BE2C (cell line): ENCODE results near the gene CD6.

Experiments
- DNase-seq: peaks from one replicate; pipeline ENCODE4 v3.0.0-alpha.2; 2020
- H3K27me3 ChIP-seq: fragments of 250-450 bp; sonication (Bioruptor Pico); 2 replicates; pipeline ENCODE4 v1.5.1; 2020; ENCODE audit warnings: mild to moderate bottlenecking
- H3K36me3 ChIP-seq: fragments of 250-450 bp; sonication (Bioruptor Pico); 2 replicates; pipeline ENCODE4 v1.5.1; 2020; ENCODE audit warnings: mild to moderate bottlenecking
- H3K4me1 ChIP-seq: fragments of 250-450 bp; sonication (Bioruptor Pico); 2 replicates; pipeline ENCODE4 v1.5.1; 2020
- H3K4me3 ChIP-seq: 2 replicates; pipeline ENCODE4 v1.5.1; 2011; ENCODE audit warnings: low read depth, low read length
- H3K9me3 ChIP-seq: fragments of 250-450 bp; sonication (Bioruptor Pico); 2 replicates; pipeline ENCODE4 v1.5.1; 2020
- TF ChIP-seq, protein P1 (sequence below): IDR thresholded peaks from 2 replicates; pipeline ENCODE4 v1.5.1; 2012; ENCODE audit warnings: mild to moderate bottlenecking, low read depth, low read length

CD6 gene

GRCh38 chr11:61026121-61027031, 54.9 kb downstream of the CD6 start:
- H3K9me3 ChIP-seq: no peaks in the 10 kb centered on the region
- TF ChIP-seq, protein P1, sequence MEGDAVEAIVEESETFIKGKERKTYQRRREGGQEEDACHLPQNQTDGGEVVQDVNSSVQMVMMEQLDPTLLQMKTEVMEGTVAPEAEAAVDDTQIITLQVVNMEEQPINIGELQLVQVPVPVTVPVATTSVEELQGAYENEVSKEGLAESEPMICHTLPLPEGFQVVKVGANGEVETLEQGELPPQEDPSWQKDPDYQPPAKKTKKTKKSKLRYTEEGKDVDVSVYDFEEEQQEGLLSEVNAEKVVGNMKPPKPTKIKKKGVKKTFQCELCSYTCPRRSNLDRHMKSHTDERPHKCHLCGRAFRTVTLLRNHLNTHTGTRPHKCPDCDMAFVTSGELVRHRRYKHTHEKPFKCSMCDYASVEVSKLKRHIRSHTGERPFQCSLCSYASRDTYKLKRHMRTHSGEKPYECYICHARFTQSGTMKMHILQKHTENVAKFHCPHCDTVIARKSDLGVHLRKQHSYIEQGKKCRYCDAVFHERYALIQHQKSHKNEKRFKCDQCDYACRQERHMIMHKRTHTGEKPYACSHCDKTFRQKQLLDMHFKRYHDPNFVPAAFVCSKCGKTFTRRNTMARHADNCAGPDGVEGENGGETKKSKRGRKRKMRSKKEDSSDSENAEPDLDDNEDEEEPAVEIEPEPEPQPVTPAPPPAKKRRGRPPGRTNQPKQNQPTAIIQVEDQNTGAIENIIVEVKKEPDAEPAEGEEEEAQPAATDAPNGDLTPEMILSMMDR: no peak
- H3K27me3 ChIP-seq: no peaks in the 10 kb centered on the region
- DNase-seq: no peak
- no peak overlapping the region for H3K4me3 ChIP-seq
- H3K4me1 ChIP-seq: no peaks in the 10 kb centered on the region
- no peaks in the 10 kb centered on the region for H3K36me3 ChIP-seq

DNA sequence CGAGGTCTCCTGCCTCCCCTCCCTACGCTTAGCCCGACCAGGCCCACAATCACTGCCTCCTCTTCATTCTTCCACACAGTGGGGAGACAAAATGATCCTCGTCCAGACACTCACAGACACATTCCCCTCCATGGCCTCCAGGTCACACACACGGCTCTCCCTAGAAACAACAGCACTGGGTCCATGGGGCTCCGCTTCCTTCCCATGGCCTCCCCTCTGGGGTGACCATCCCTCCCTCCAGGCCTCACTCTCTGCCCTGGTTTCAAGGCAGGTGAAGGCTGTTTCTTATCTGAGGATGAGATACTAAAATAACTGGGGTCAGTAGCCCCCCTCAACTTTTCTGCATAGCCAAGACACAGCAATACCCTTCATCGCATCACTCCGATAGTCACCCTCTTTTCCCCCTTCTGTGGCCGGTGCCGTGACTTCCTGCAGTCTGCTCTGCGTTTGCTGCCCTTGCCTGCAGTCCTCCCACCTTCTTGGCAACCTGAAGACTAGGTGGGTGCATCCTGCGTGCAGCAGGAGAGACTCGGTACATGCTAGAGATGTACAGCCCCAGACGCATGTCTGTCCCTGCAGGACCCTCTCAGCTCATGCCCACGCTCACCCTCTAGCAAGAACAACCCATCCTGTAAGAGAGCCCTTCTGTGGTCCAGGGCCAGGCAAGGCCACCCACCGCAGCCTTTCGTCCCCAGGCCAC, 55.8 kb downstream of the CD6 start:
- Histone ChIP-seq H3K4me3 (no peak overlapping the region), H3K27me3 (no peaks in the 10 kb centered on the region), H3K9me3 (no peaks in the 10 kb centered on the region), H3K36me3 (no peaks in the 10 kb centered on the region), H3K4me1 (no peaks in the 10 kb centered on the region)
- no peak for DNase-seq
- TF ChIP-seq, protein P1: no peak

DNA sequence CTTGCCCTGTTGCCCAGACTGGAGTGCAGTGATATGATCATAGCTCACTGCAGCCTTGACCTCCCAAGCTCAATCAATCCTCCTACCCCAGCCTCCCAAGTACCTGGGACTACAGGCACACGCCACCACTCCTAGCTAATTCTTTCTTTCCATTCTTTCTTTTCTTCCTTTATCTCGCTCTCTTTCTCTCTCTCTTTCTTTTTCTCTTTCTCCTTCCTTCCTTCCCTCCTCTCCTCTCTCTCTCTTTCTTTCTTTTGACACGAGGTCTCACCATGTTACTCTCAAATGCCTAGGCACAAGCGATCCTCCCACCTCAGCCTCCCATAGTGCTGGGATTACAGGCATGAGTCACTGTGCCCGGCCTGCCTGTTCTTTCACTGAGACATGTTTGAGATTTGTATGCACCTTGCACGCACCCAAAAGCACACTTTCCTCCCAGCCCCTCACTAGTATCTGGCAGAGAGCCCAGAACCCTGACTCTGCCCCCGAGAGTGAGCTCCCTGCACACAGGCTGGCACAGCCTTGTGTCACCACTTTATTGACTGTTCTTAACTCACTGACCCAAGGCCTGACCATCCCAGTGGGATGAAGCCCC, 56.8 kb downstream of the CD6 start:
- H3K4me3 ChIP-seq: no peak overlapping the region
- H3K9me3 ChIP-seq: no peaks in the 10 kb centered on the region
- H3K27me3 ChIP-seq: no peaks in the 10 kb centered on the region
- no peaks in the 10 kb centered on the region for H3K36me3 ChIP-seq
- no peak for DNase-seq
- no peaks in the 10 kb centered on the region for H3K4me1 ChIP-seq
- TF ChIP-seq, protein P1: no peak

DNA sequence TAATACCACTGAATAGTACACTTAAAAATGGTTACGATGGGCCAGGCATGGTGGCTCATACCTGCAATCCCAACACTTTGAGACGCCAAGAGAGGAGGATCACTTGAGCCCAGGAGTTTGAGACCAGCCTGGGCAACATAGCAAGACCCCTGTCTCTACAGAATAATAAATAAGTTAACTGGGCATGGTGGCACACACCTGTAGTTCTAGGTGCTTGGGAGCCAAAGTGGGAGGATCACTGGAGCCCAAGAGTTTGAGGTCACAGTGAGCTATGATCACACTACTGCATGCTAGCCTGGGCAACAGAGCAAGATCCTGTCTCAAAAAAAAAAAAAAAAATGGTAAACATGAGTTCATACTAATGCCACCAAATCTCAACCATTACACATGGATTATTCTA, 61.3 kb downstream of the CD6 start:
- DNase-seq: no peak
- Histone ChIP-seq H3K4me3 (no peak overlapping the region), H3K4me1 (no peaks in the 10 kb centered on the region), H3K36me3 (no peaks in the 10 kb centered on the region), H3K9me3 (no peaks in the 10 kb centered on the region), H3K27me3 (no peaks in the 10 kb centered on the region)
- TF ChIP-seq, protein P1: no peak

- H3K36me3 ChIP-seq: no peaks in the 10 kb centered on the region
- H3K9me3 ChIP-seq: no peaks in the 10 kb centered on the region
- no peak overlapping the region for H3K4me3 ChIP-seq
- no peaks in the 10 kb centered on the region for H3K27me3 ChIP-seq
- no peaks in the 10 kb centered on the region for H3K4me1 ChIP-seq
- DNase-seq: no peak
- TF ChIP-seq, protein P1: no peak
These were observed 61.9 kb downstream of the CD6 start for GRCh38 chr11:61033417-61033816.

GRCh38 chr11:61034111-61034510, 62.6 kb downstream of the CD6 start:
- H3K27me3 ChIP-seq: no peaks in the 10 kb centered on the region
- no peaks in the 10 kb centered on the region for H3K9me3 ChIP-seq
- H3K4me3 ChIP-seq: no peak overlapping the region
- H3K4me1 ChIP-seq: no peaks in the 10 kb centered on the region
- H3K36me3 ChIP-seq: no peaks in the 10 kb centered on the region
- TF ChIP-seq, protein P1: no peak
- DNase-seq: no peak
